HepG2 (cell line): ENCODE results near the gene RAB11FIP5. TPM values are rescaled to one million over a fixed set of nuclear protein-coding genes. Genes with fewer than 3 reads are reported as not detected.

ENCODE experiments used
- CHD2 ChIP-seq: IDR thresholded peaks from 2 replicates; pipeline ENCODE4 v1.6.1; 2011; ENCODE audit warnings: low read depth, low read length, improper control_type of control experiment
- CHD4 ChIP-seq: fragments of 200-600 bp; sonication (generic); IDR thresholded peaks from 2 replicates; pipeline ENCODE4 v1.7.0; 2017; ENCODE audit warnings: mild to moderate bottlenecking, low read length, borderline replicate concordance
- EEA1 ChIP-seq: sonication (generic); formaldehyde crosslinking; IDR thresholded peaks from 2 replicates; pipeline ENCODE4 v1.5.1; 2020; ENCODE audit warnings: mild to moderate bottlenecking, missing genetic modification reagents, borderline replicate concordance
- FLYWCH1 ChIP-seq: sonication (generic); formaldehyde crosslinking; IDR thresholded peaks from 2 replicates; pipeline ENCODE4 v1.8.1; 2023; ENCODE audit warnings: mild to moderate bottlenecking, missing genetic modification reagents
- GATAD2A ChIP-seq: IDR thresholded peaks from 2 replicates; pipeline ENCODE4 v1.6.1; 2016
- KLF13 ChIP-seq: sonication (generic); formaldehyde crosslinking; IDR thresholded peaks from 2 replicates; pipeline ENCODE4 v1.4.0; 2020; ENCODE audit warnings: mild to moderate bottlenecking, missing genetic modification reagents
- MNT ChIP-seq: fragments of 450-650 bp; IDR thresholded peaks from 2 replicates; pipeline ENCODE4 v1.6.1; 2016
- REXO4 ChIP-seq: sonication (generic); formaldehyde crosslinking; IDR thresholded peaks from 2 replicates; pipeline ENCODE4 v1.8.0; 2022; ENCODE audit warnings: missing genetic modification reagents, mild to moderate bottlenecking, borderline replicate concordance
- SIN3A ChIP-seq: IDR thresholded peaks from 2 replicates; pipeline ENCODE4 v1.6.1; 2011; ENCODE audit warnings: low read depth, mild to moderate bottlenecking, control low read depth, low read length, borderline replicate concordance
- SOX13 ChIP-seq, 3 experiments: fragments of 450-650 bp in 1 of 3; sonication (generic) in 1 of 3; formaldehyde crosslinking in 1 of 3; IDR thresholded peaks in 2 of 3; conservative IDR thresholded peaks in 1 of 3; 2 replicates each; pipeline versions ENCODE4 v1.5.0 to v1.6.1; 2016 to 2020; ENCODE audit warnings: antibody characterized with exemption in 1 of 3, mild to moderate bottlenecking in 1 of 3, missing compliant biosample characterization in 1 of 3, missing genetic modification reagents in 1 of 3, moderate library complexity in 1 of 3
- SP1 ChIP-seq, 2 experiments: fragments of 450-650 bp in 1 of 2; sonication (generic) in 1 of 2; formaldehyde crosslinking in 1 of 2; IDR thresholded peaks; 2 replicates each; pipeline versions ENCODE4 v1.4.0 to v1.6.1; 2016 to 2020; ENCODE audit warnings: missing genetic modification reagents in 1 of 2
- TRIM22 ChIP-seq: fragments of 450-650 bp; IDR thresholded peaks from 2 replicates; pipeline ENCODE4 v1.6.1; 2017
- ZBTB4 ChIP-seq: sonication (generic); formaldehyde crosslinking; IDR thresholded peaks from 2 replicates; pipeline ENCODE4 v1.4.0; 2020; ENCODE audit warnings: missing genetic modification reagents, mild to moderate bottlenecking, borderline replicate concordance
- ZBTB49 ChIP-seq: sonication (generic); formaldehyde crosslinking; IDR thresholded peaks from 2 replicates; pipeline ENCODE4 v1.4.0; 2020; ENCODE audit warnings: missing genetic modification reagents, borderline replicate concordance
- ZNF329 ChIP-seq: sonication (generic); formaldehyde crosslinking; IDR thresholded peaks from 2 replicates; pipeline ENCODE4 v1.9.0; 2021; ENCODE audit warnings: low read depth, mild to moderate bottlenecking, missing genetic modification reagents
- ZNF549 ChIP-seq: sonication (generic); formaldehyde crosslinking; IDR thresholded peaks from 2 replicates; pipeline ENCODE4 v1.5.0; 2020; ENCODE audit warnings: missing genetic modification reagents
- ZNF556 ChIP-seq: sonication (generic); formaldehyde crosslinking; IDR thresholded peaks from 2 replicates; pipeline ENCODE4 v1.4.0; 2020; ENCODE audit warnings: mild to moderate bottlenecking, missing genetic modification reagents, borderline replicate concordance
- ZNF569 ChIP-seq: sonication (generic); formaldehyde crosslinking; IDR thresholded peaks from 2 replicates; pipeline ENCODE4 v1.5.0; 2020; ENCODE audit warnings: mild to moderate bottlenecking, missing genetic modification reagents, moderate library complexity, borderline replicate concordance
- ZNF598 ChIP-seq: sonication (generic); formaldehyde crosslinking; IDR thresholded peaks from 2 replicates; pipeline ENCODE4 v1.5.1; 2020; ENCODE audit warnings: mild to moderate bottlenecking, missing genetic modification reagents, borderline replicate concordance
- ZNF644 ChIP-seq: IDR thresholded peaks from 2 replicates; pipeline ENCODE4 v1.6.1; 2016; ENCODE audit warnings: low read depth
- ZNF780A ChIP-seq: sonication (generic); formaldehyde crosslinking; IDR thresholded peaks from 2 replicates; pipeline ENCODE4 v1.8.0; 2022; ENCODE audit warnings: mild to moderate bottlenecking, missing genetic modification reagents, moderate library complexity
- ZNF790 ChIP-seq: sonication (generic); formaldehyde crosslinking; IDR thresholded peaks from 2 replicates; pipeline ENCODE4 v1.8.0; 2022; ENCODE audit warnings: missing genetic modification reagents, mild to moderate bottlenecking, borderline replicate concordance
- polyA plus RNA-seq, 8 experiments: library from polyadenylated mRNA; depleted of rRNA in 3 of 8; stranded (reverse) in 7 of 8; unstranded in 1 of 8; fragments of >200 nt; fragmentation: Illumina TruSeq in 4 of 8; extraction: Trizol in 4 of 8; gene quantifications; 2 replicates each; pipeline versions ENCODE4 v1.2.1 to v1.2.3, GENCODE V29; 2011 to 2016; ENCODE audit warnings: low read depth in 4 of 8, missing spikeins in 1 of 8, mixed read lengths in 1 of 8; ENCODE audit not compliant: insufficient read depth in 1 of 8
- total RNA-seq, 5 experiments: library from RNA; depleted of rRNA; stranded (reverse); fragments of >200 nt; fragmentation: Illumina TruSeq; extraction: Trizol; gene quantifications; 2 replicates each; pipeline ENCODE4 v1.2.3, GENCODE V29; 2016; ENCODE audit warnings: low read depth in 1 of 5

RAB11FIP5 gene
- total and polyA plus RNA-seq, 2 of the 13 experiments (the other 11 are each of a cell fraction or from before 2014, with no cell fraction given) = 9.4 to 22.9 TPM

- no peak for TF ChIP-seq ZBTB4 (CRISPR knock-in tag)
- TF ChIP-seq CHD4 = no peak
- TF ChIP-seq ZBTB49 = no peak; the same call in 1 of the 2 replicates
- no peak for TF ChIP-seq ZNF549 (CRISPR knock-in tag)
- no peak for TF ChIP-seq CHD2
- no peak for TF ChIP-seq KLF13 (CRISPR knock-in tag)
- no peak for TF ChIP-seq SP1 (IDR thresholded peaks at IDR 0.05)
- no peak for TF ChIP-seq SP1 (CRISPR knock-in tag; IDR thresholded peaks at IDR 0.05)
- TF ChIP-seq ZNF556 (CRISPR knock-in tag) = 0 out of 2 replicates have a peak, but pooled peaks have one; percentile 32
- no peak; the same call in 1 of the 2 replicates for TF ChIP-seq ZNF790
- no peak for TF ChIP-seq REXO4 (CRISPR knock-in tag)
- no peak for TF ChIP-seq SOX13 (IDR thresholded peaks at IDR 0.05)
- no peak for TF ChIP-seq SOX13 (CRISPR knock-in tag; conservative IDR thresholded peaks at IDR 0.05 in 1 of 2, IDR thresholded peaks at IDR 0.05 in 1 of 2)
- TF ChIP-seq ZNF780A = no peak
- 0 out of 2 replicates have a peak, but pooled peaks have one; percentile 28 for TF ChIP-seq GATAD2A (CRISPR knock-in tag)
- TF ChIP-seq MNT = no peak
- no peak for TF ChIP-seq ZNF329
- no peak for TF ChIP-seq TRIM22
- TF ChIP-seq SIN3A = no peak
- no peak for TF ChIP-seq ZNF569 (CRISPR knock-in tag)
- peak; percentile 80; the same call in 1 of the 2 replicates for TF ChIP-seq ZNF598
- TF ChIP-seq FLYWCH1 = no peak
- TF ChIP-seq EEA1 = no peak
- TF ChIP-seq ZNF644 (CRISPR knock-in tag) = no peak
These were observed 27.1 kb downstream of the RAB11FIP5 start (continued) for GRCh38 chr2:73085691-73086090.
